Jurkat, Clone E6-1 (cell line): ENCODE measurements around the gene ADH1A.
A peak's percentile ranks its signal among the peaks of the same experiment; 100 is the strongest.
"Not testable (repeated sequence)": the region's sequence is repeated elsewhere in the genome, so short reads cannot be mapped to it uniquely, and the experiment has no call there.

Source experiments
- DNase-seq: peaks from one replicate; pipeline ENCODE4 v3.0.0-alpha.2; 2011; ENCODE audit warnings: low read depth, low spot score
- H3K4me3 ChIP-seq: 2 replicates; pipeline ENCODE4 v1.5.1; 2011; ENCODE audit warnings: mild to moderate bottlenecking, low read length, control low read depth, moderate library complexity

The ADH1A gene

GRCh38 chr4:99293357-99293756 lies 2.6 kb upstream of the ADH1A start:
- no peak overlapping the region for H3K4me3 ChIP-seq
- no peak for DNase-seq

- no peak overlapping the region for H3K4me3 ChIP-seq
- no peak for DNase-seq
Measured at GRCh38 chr4:99285387-99285786, 5.4 kb downstream of the ADH1A start.

GRCh38 chr4:99282731-99283130 lies 8.1 kb downstream of the ADH1A start:
- H3K4me3 ChIP-seq = no peak overlapping the region
- DNase-seq = no peak

- DNase-seq = no peak
Measured at GRCh38 chr4:99281261-99281660, 9.5 kb downstream of the ADH1A start.

GRCh38 chr4:99276417-99276816 lies 14.4 kb downstream of the ADH1A start:
- no peak for DNase-seq
- no peak overlapping the region for H3K4me3 ChIP-seq

More at GRCh38 chr4:99281261-99281660, 9.5 kb downstream of the ADH1A start:
- no peak overlapping the region for H3K4me3 ChIP-seq

GRCh38 chr4:99275885-99276284 lies 14.9 kb downstream of the ADH1A start:
- H3K4me3 ChIP-seq = no peak overlapping the region
- no peak for DNase-seq

GRCh38 chr4:99275050-99275449 lies 15.7 kb downstream of the ADH1A start:
- no peak for DNase-seq
- H3K4me3 ChIP-seq = no peak overlapping the region

- H3K4me3 ChIP-seq = no peak overlapping the region
- DNase-seq = no peak
Measured at GRCh38 chr4:99273704-99274103, 17.1 kb downstream of the ADH1A start.

GRCh38 chr4:99264927-99265326 lies 25.9 kb downstream of the ADH1A start:
- H3K4me3 ChIP-seq = no peak overlapping the region
- DNase-seq = no peak

- DNase-seq = no peak
- no peak overlapping the region for H3K4me3 ChIP-seq
Measured at GRCh38 chr4:99252746-99253145, 38.0 kb downstream of the ADH1A start.

- no peak for DNase-seq
- H3K4me3 ChIP-seq = no peak overlapping the region
Measured at GRCh38 chr4:99248714-99249113, 42.1 kb downstream of the ADH1A start.

- H3K4me3 ChIP-seq = no peak overlapping the region
- no peak for DNase-seq
Measured at GRCh38 chr4:99235955-99236354, 54.8 kb downstream of the ADH1A start.

GRCh38 chr4:99234331-99235010 lies 56.3 kb downstream of the ADH1A start:
- DNase-seq = no peak
- no peak overlapping the region for H3K4me3 ChIP-seq

- not testable (repeated sequence) for H3K4me3 ChIP-seq
Measured at GRCh38 chr4:99233397-99233796, 57.4 kb downstream of the ADH1A start.

GRCh38 chr4:99228706-99229105 lies 62.1 kb downstream of the ADH1A start:
- not testable (repeated sequence) for DNase-seq, H3K4me3 ChIP-seq

More at GRCh38 chr4:99233397-99233796, 57.4 kb downstream of the ADH1A start:
- DNase-seq = not testable (repeated sequence)

- not testable (repeated sequence) for H3K4me3 ChIP-seq
Measured at GRCh38 chr4:99227646-99228045, 63.1 kb downstream of the ADH1A start.

More at GRCh38 chr4:99227646-99228045, 63.1 kb downstream of the ADH1A start:
- peak; percentile 64 for DNase-seq
